A549 (cell line): ENCODE data around the gene TRAF1. TPM values are rescaled to one million over a fixed set of nuclear protein-coding genes. Genes with fewer than 3 reads are reported as not detected.

Source experiments
- ATAC-seq, 2 experiments: fragments of 200-7000 bp in 1 of 2; fragments of >200 bp in 1 of 2; cut with Nextera tagmentation in 1 of 2; cut with Tn5 transposase in 1 of 2; 3 replicates each; pipeline versions ENCODE4 v1.8.0 to v1.9.1; 2018 to 2020; ENCODE audit warnings: mild to moderate bottlenecking in 1 of 2, moderate library complexity in 1 of 2
- CTCF ChIA-PET: fragments of 300-600 bp; sonication (Branson Sonifier 250); formaldehyde crosslinking; extraction: SDS; loops from one replicate; lab custom pipeline; 2021; ENCODE audit warnings: antibody characterized with exemption, inconsistent platforms; lab: Yijun Ruan, JAX
- POLR2A ChIA-PET: fragments of 350-600 bp; formaldehyde crosslinking; extraction: SDS; loops from one replicate; lab custom pipeline; 2021; ENCODE audit warnings: antibody characterized with exemption, inconsistent platforms; lab: Yijun Ruan, JAX
- DNase-seq, 2 experiments: peaks; one replicate each; pipeline versions ENCODE4 v3.0.0 to v3.0.0-alpha.2; 2011 to 2016; ENCODE audit warnings: low read depth in 1 of 2, low spot score in 1 of 2
- FAIRE-seq: peaks from 2 replicates; lab custom pipeline; 2011; peaks lifted over from hg19 to GRCh38; lab: Jason Lieb, UNC
- H3K27ac ChIP-seq, 2 experiments: fragments of >200 bp; sonication (Bioruptor Twin); formaldehyde crosslinking; 3 replicates each; pipeline ENCODE4 v1.5.1; 2016 to 2017
- H3K4me1 ChIP-seq: fragments of >200 bp; sonication (Bioruptor Twin); formaldehyde crosslinking; 3 replicates; pipeline ENCODE4 v1.6.1; 2016
- H3K4me2 ChIP-seq: fragments of >200 bp; sonication (Bioruptor Twin); formaldehyde crosslinking; 3 replicates; pipeline ENCODE4 v1.6.1; 2016
- H3K4me3 ChIP-seq: fragments of >200 bp; sonication (Bioruptor Twin); formaldehyde crosslinking; 3 replicates; pipeline ENCODE4 v1.5.1; 2016
- H3K9me3 ChIP-seq: fragments of >200 bp; sonication (Bioruptor Twin); formaldehyde crosslinking; 3 replicates; pipeline ENCODE4 v1.6.1; 2016
- CBX8 ChIP-seq: fragments of 200-600 bp; sonication (generic); IDR thresholded peaks from 2 replicates; pipeline ENCODE4 v1.6.1; 2016
- CHD4 ChIP-seq: fragments of 200-600 bp; sonication (generic); IDR thresholded peaks from 2 replicates; pipeline ENCODE4 v1.6.1; 2016; ENCODE audit warnings: antibody characterized with exemption, mild to moderate bottlenecking, borderline replicate concordance
- FOSL2 ChIP-seq, 2 experiments: fragments of 450-650 bp in 1 of 2; fragments of >200 bp in 1 of 2; sonication (Bioruptor Twin) in 1 of 2; formaldehyde crosslinking; IDR thresholded peaks; 2 replicates each; pipeline versions ENCODE4 v1.5.0 to v1.6.1; 2016 to 2020; ENCODE audit warnings: mild to moderate bottlenecking in 1 of 2, moderate library complexity in 1 of 2
- FOXS1 ChIP-seq: fragments of 250-450 bp; sonication (Bioruptor Pico); IDR thresholded peaks from 2 replicates; pipeline ENCODE4 v1.5.0; 2020; ENCODE audit warnings: mild to moderate bottlenecking, moderate library complexity
- KDM1A ChIP-seq: fragments of 200-600 bp; sonication (generic); IDR thresholded peaks from 2 replicates; pipeline ENCODE4 v1.6.1; 2016; ENCODE audit warnings: low read depth, mild to moderate bottlenecking
- NR3C1 ChIP-seq: fragments of >200 bp; sonication (Bioruptor Twin); formaldehyde crosslinking; IDR thresholded peaks from 3 replicates; pipeline ENCODE4 v1.6.1; 2017
- RARB ChIP-seq: fragments of 250-450 bp; sonication (Bioruptor Pico); IDR thresholded peaks from 2 replicates; pipeline ENCODE4 v1.8.0; 2021; ENCODE audit warnings: mild to moderate bottlenecking, moderate library complexity
- RNF2 ChIP-seq: fragments of 200-600 bp; sonication (generic); IDR thresholded peaks from 2 replicates; pipeline ENCODE4 v1.6.1; 2016; ENCODE audit warnings: low read depth, mild to moderate bottlenecking, antibody characterized with exemption, moderate library complexity, borderline replicate concordance
- TP53 ChIP-seq: fragments of 250-450 bp; sonication (Bioruptor Pico); IDR thresholded peaks from 2 replicates; pipeline ENCODE4 v1.5.0; 2021; ENCODE audit warnings: mild to moderate bottlenecking, moderate library complexity
- WGBS: methylation state at CpG from one replicate; pipeline ENCODE4 v1.1.6; 2017; ENCODE audit errors: missing lambda C conversion rate; 5-methylcytosine and 5-hydroxymethylcytosine counted together
- polyA plus RNA-seq, 4 experiments: library from polyadenylated mRNA; depleted of rRNA in 3 of 4; stranded (reverse); fragments of >200 nt; fragmentation: RNase III in 1 of 4; extraction: RNeasy Plus Mini Kit Qiagen cat#74134 plus additional on column Dnase treatment in 1 of 4; gene quantifications; 2 replicates in 3 of 4; 3 replicates in 1 of 4; pipeline ENCODE4 v1.2.3, GENCODE V29; 2011 to 2017
- TF ChIP-seq, protein P1 (sequence below): fragments of 150-350 bp; IDR thresholded peaks from 2 replicates; pipeline ENCODE4 v1.6.1; 2014; ENCODE audit warnings: low read depth, mild to moderate bottlenecking, low read length
- TF ChIP-seq, protein P2 (sequence below): fragments of 250-450 bp; sonication (Bioruptor Pico); IDR thresholded peaks from 2 replicates; pipeline ENCODE4 v1.5.0; 2020; ENCODE audit warnings: low read depth, mild to moderate bottlenecking, moderate library complexity
- TF ChIP-seq, protein P3 (sequence below): IDR thresholded peaks from 2 replicates; pipeline ENCODE4 v1.6.1; 2012
- TF ChIP-seq, protein P4 (sequence below): fragments of >200 bp; sonication (Bioruptor Twin); formaldehyde crosslinking; IDR thresholded peaks from 3 replicates; pipeline ENCODE4 v1.5.1; 2016

The TRAF1 gene
- polyA plus RNA-seq, 2 of the 4 experiments (the other 2 are of a cell fraction) = 2.0 to 3.4 TPM

DNA sequence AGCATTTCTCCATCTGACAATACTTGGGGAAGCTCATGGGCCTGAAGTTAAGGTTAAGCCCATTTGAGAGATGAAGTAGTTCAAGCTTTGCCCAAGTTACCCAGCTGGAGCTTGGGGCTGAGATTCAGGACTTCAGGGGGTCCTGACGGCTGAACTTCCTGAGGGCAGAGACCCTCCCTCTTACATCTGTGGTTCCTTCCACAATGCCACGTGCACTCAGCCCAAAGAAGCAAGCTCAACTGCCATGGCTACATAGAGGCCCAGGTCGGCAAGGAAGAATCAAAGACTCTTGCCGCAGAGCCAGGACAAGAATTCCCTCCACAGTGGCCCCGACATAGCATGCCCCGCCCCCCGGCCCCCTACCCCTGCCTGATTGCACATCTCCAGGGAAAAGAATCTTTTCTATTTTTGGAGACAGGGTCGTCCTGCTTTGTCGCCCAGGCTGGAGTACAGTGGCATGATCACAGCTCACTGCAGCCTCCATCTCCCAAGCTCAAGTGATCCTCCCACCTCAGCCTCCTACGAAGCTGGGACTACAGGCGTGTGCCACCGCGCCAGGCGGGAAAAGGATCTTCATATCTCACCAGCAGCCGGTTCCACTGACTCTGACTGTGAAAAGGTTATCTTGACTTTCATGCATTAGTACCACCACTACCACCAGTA is 58.8 kb downstream of the TRAF1 start:
- peak overlapping the region; percentile 92 for H3K4me2 ChIP-seq

DNA sequence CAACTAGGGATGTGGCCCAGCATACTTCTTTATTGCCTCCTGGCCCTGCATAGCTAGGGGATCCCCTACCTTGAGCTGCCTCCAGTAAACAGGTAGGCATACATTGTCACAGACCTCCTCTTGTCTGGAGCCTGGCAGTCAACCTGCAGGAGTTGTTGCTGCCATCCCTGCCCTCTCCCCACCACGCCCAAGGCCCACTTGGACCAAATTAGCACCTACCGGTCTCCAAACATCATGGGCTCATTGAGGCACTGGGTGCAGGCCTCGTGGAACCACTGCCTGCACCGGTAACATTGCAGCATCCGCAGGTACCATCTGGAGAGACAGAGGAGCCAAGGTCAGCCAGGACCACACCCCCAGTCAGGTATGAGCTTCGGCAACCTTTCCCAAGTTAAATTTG is 59.9 kb downstream of the TRAF1 start:
- TF ChIP-seq NR3C1 (no peak), CBX8 (no peak), FOSL2 (IDR thresholded peaks at IDR 0.05) (no peak), FOSL2 (CRISPR knock-in tag; IDR thresholded peaks at IDR 0.05) (no peak), RNF2 (no peak)
- WGBS = 87% methylated on average over 6 of the region's 6 CpGs

More for the DNA sequence above, 58.8 kb downstream of the TRAF1 start:
- no peak for ATAC-seq
- ChIA-PET POLR2A (interaction anchor here (1.1 to 2.4 kb wide), 3 partner anchors 14 to 75 kb away, joined by 3 to 17 read pairs (median 5); partner anchors contain the start of gene FBXW2), CTCF (interaction anchor here (0.9 to 3.6 kb wide), 7 partner anchors 11 to 192 kb away, joined by 3 to 13 read pairs (median 10); no protein-coding TSS in a partner anchor)
- H3K4me3 ChIP-seq = peak overlapping the region; percentile 39
- FAIRE-seq = no peak
- TF ChIP-seq FOXS1 (CRISPR knock-in tag) = no peak
- TF ChIP-seq, all 56 proteins: peak for 0
- no peaks in the 10 kb centered on the region for H3K9me3 ChIP-seq
- peak overlapping the region; percentile 78 to 82 for H3K27ac ChIP-seq
- DNase-seq = no peak
- peaks cover 18% of the 10 kb centered on the region for H3K4me1 ChIP-seq
- whole genome bisulfite sequencing = 94% methylated on average over 13 of the region's 15 CpGs

DNA sequence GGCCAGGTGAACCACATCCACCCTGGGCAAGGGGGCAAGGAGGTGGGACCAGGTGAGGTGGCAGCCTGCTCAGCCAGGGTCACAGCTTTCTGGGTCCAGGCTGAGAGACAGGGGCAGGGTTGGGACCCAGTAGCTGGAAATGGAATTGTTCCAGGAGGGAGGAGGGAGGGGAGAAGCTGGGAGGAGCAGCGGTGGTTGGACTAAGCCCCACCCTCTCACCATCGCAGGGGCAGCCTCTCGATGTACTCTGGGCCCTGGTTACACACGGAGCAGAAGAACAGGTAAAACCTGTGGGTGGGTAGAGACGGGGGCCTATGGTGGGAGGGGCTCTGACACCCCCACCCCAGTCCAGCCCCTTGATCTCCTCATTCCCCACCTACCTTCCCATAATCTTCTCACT is 60.8 kb downstream of the TRAF1 start:
- Histone ChIP-seq H3K4me3 (no peak overlapping the region), H3K27ac (no peak overlapping the region)
- CTCF ChIA-PET = interaction anchor here (1.1 to 2.9 kb wide), 2 partner anchors 9 to 70 kb away, joined by 4 to 13 read pairs; no protein-coding TSS in a partner anchor
- TF ChIP-seq KDM1A = no peak
- TF ChIP-seq, protein P1, sequence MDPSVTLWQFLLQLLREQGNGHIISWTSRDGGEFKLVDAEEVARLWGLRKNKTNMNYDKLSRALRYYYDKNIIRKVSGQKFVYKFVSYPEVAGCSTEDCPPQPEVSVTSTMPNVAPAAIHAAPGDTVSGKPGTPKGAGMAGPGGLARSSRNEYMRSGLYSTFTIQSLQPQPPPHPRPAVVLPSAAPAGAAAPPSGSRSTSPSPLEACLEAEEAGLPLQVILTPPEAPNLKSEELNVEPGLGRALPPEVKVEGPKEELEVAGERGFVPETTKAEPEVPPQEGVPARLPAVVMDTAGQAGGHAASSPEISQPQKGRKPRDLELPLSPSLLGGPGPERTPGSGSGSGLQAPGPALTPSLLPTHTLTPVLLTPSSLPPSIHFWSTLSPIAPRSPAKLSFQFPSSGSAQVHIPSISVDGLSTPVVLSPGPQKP = no peak
- TF ChIP-seq, protein P2, sequence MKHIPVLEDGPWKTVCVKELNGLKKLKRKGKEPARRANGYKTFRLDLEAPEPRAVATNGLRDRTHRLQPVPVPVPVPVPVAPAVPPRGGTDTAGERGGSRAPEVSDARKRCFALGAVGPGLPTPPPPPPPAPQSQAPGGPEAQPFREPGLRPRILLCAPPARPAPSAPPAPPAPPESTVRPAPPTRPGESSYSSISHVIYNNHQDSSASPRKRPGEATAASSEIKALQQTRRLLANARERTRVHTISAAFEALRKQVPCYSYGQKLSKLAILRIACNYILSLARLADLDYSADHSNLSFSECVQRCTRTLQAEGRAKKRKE (CRISPR knock-in tag) = no peak
- no peak for TF ChIP-seq RARB (CRISPR knock-in tag)
- TF ChIP-seq, protein P3, sequence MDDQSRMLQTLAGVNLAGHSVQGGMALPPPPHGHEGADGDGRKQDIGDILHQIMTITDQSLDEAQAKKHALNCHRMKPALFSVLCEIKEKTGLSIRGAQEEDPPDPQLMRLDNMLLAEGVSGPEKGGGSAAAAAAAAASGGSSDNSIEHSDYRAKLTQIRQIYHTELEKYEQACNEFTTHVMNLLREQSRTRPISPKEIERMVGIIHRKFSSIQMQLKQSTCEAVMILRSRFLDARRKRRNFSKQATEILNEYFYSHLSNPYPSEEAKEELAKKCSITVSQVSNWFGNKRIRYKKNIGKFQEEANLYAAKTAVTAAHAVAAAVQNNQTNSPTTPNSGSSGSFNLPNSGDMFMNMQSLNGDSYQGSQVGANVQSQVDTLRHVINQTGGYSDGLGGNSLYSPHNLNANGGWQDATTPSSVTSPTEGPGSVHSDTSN = no peak
- no peak for TF ChIP-seq CHD4
- TF ChIP-seq, protein P4, sequence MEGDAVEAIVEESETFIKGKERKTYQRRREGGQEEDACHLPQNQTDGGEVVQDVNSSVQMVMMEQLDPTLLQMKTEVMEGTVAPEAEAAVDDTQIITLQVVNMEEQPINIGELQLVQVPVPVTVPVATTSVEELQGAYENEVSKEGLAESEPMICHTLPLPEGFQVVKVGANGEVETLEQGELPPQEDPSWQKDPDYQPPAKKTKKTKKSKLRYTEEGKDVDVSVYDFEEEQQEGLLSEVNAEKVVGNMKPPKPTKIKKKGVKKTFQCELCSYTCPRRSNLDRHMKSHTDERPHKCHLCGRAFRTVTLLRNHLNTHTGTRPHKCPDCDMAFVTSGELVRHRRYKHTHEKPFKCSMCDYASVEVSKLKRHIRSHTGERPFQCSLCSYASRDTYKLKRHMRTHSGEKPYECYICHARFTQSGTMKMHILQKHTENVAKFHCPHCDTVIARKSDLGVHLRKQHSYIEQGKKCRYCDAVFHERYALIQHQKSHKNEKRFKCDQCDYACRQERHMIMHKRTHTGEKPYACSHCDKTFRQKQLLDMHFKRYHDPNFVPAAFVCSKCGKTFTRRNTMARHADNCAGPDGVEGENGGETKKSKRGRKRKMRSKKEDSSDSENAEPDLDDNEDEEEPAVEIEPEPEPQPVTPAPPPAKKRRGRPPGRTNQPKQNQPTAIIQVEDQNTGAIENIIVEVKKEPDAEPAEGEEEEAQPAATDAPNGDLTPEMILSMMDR = no peak
- no peak for TF ChIP-seq TP53 (CRISPR knock-in tag)
- TF ChIP-seq, all 56 proteins: peak for 0
- 80% methylated on average over 5 of the region's 5 CpGs for WGBS
- no peak for DNase-seq
- Histone ChIP-seq H3K4me2 (no peak overlapping the region), H3K9me3 (no peaks in the 10 kb centered on the region), H3K4me1 (peaks cover 16% of the 10 kb centered on the region)
- POLR2A ChIA-PET = no interaction called here
- FAIRE-seq = no peak
- no peak for ATAC-seq

More for the DNA sequence above, 59.9 kb downstream of the TRAF1 start:
- Histone ChIP-seq H3K27ac (no peak overlapping the region), H3K4me2 (no peak overlapping the region), H3K9me3 (no peaks in the 10 kb centered on the region), H3K4me1 (peaks cover 16% of the 10 kb centered on the region), H3K4me3 (no peak overlapping the region)
- POLR2A ChIA-PET = no interaction called here
- CTCF ChIA-PET = interaction anchor here (1.9 to 3.6 kb wide), 3 partner anchors 10 to 70 kb away, joined by 10 to 13 read pairs (median 12); no protein-coding TSS in a partner anchor
- FAIRE-seq (no peak), ATAC-seq (no peak), DNase-seq (no peak)
